Cerebellar cortex (tissue), 1 donor: Measurements from ENCODE around the gene SPDYE5.
"Not testable (repeated sequence)": the region's sequence is repeated elsewhere in the genome, so short reads cannot be mapped to it uniquely, and the experiment has no call there.

Source experiments
- DNase-seq: peaks from one replicate; pipeline ENCODE4 v3.0.0-alpha.2; 2015; ENCODE audit warnings: low spot score

The SPDYE5 gene, protein sequence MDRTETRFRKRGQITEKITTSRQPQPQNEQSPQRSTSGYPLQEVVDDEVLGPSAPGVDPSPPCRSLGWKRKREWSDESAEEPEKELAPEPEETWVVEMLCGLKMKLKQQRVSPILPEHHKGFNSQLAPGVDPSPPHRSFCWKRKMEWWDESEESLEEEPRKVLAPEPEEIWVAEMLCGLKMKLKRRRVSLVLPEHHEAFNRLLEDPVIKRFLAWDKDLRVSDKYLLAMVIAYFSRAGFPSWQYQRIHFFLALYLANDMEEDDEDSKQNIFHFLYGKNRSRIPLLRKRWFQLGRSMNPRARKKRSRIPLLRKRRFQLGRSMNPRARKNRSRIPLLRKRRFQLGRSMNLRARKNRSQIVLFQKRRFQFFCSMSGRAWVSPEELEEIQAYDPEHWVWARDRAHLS

DNA sequence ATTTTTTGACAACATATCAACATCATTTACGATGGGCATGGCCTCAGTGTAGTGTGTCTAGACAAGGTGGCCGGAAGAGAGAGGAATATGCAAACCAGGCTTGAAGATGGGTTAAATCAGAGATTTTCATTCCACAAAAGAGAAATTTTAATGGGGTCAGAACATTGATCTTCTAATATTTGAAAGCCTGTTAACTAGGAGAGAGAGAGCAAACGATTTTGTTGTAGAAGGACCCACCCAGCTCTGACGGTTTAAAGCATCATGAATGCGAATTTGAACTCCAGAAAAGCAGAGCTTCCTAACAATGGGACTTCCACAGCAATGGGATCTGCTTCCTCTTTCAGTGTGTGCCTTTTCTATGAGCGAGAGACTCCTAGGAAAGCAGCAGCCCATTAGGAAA, at the start of gene SPDYE5:
TSS of gene SPDYE5 (plus strand) at position 301 of the 400 bp plus-strand sequence. CDS start 1,728 bp downstream, outside the sequence.
- not testable (repeated sequence) for DNase-seq

DNA sequence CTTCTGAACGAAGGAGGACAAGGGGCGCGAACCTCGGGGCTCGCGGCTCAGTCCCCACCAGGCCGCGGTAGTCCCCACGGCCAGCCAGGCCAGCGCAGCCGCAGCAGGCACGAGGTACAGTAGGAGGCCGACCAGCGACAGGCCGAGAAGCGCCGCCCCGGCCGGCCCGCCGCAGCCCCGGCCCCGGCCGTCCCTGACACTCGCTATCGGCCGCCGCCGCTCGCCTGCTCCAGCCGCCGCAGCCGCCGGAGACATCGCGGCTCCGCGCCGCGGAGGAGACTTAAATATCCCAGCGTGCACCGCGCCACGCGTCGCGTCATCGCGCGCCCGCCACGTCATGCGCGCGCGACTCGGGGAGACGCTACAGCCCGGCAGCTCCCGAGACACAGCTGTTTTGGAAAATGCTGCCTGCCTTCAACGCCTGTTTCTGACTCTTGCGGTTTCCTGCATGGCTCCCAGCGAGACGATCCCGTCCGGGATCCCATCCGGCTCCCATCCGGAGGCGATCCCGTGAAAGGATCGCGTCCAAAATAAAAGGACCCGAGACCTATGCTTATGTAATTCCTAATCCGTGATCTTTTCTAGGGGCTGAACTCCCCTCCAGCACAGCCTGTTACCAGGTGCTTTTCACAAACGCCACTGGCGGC, 49.5 kb upstream of the SPDYE5 start:
- peak; percentile 27 for DNase-seq

DNA sequence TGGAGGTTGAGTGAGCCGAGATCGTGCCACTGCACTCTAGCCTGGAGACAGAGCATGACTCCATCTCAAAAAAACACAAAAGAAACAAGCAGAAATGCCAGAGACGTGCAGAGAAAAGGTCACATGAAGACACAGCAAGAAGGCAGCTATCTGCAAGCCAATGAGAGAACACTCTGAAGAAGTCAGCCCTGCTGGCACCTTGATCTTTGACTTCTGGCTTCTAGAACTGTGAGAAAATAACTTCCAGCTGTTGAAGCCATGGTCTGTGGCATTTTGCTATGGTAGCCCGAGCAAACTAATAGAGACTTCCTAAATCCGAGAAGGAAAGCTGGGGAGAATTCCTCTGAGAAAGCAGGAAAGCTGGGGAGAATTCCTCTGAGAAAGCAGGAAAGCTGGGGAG, 42.2 kb upstream of the SPDYE5 start:
- DNase-seq: not testable (repeated sequence)

DNA sequence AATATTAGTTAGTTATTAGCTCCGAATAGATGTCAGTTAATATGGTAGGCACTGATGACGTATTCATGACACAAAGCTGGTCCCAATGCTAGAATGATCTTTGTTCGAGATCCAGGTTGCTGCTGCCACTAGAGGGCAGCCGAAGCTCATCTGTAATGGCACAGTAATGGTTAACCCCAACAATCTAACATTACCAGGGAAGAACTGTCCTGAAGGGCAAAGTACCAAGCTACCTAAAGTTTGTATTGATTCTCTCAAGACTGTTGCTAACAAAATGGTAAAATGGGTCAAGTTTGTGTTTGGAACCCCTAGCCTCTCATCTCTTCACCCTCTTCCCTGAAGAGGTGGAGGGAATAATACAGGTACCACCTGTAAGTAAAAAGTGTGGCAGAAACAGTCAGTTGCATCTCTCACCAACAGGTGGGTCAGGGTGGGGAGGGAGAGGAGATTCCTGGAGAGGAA, 39.6 kb upstream of the SPDYE5 start:
- DNase-seq: not testable (repeated sequence)

DNA sequence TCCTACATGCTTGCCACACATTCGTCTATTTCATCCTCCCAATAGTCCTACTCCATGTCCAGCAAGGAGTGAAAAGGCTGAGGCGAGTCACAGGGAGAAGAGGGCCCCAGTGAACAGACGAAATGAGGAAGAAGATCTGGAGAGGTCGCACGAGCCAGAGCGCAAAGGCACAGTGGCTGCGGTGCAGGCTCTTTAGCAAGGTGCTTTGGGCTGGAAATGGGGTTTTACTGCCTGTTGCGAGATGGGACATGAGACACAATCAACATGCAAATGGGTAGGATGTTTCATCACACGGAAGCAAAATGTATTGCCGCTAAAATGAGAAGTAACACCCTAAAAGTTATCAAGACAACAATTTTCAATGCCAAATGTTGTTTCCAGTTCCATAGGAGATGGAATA, 35.7 kb upstream of the SPDYE5 start:
- not testable (repeated sequence) for DNase-seq

DNA sequence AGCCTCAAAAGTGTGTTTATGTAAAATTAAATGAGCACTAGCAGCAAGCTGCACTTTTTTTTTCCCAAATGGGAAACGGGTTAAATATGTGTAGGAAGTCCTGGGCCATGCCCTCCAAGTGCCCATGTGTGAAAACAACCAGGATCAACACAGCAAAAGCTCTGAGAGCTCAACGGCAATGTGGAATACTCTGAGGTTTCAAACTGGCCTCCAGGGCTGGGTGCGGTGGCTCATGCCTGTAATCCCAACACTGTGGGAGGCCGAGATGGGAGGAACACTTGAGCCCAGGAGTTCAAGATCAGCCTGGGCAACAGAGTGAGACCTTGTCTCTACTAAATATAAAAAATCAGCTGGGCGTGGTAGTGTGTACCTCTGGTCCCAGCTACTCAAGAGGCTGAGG, 34.1 kb upstream of the SPDYE5 start:
- DNase-seq: not testable (repeated sequence)

DNA sequence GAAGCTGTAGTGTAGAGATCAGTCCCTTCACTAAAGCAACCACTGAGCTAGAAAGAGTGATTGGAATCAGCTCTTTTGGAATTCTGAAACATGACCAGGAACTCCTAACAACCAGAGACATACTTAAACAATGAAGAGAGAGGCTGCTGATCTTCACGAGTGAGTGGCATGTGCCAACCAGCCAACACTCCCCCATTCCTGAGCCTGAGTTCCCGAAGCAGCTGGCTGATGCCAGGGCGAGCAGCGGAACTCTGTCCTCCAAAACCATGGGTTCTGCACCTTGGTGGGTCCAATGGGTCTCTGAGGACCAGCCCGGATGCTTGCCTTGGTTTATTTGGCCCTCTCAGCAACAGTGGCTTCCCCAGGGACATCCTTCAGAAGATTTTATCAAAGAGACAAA, 31.6 kb upstream of the SPDYE5 start:
- not testable (repeated sequence) for DNase-seq

DNA sequence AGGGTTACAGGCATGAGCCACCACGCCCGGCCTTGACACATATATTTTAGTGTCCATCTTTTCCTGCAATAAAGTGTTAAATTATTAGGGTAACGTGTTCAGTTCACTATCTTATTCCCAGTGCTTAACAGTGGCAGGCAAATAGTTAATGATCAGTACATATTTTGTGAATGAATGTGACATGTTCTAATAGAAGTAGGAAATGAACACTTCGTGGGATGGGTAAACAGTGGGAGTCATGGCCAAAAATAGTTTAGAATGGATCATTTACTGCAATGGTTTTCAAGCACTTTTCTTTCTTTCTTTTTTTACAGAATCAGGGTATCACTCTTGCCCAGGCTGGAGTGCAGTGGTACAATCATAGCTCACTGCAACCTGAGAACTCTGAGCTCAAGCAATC, 22.0 kb upstream of the SPDYE5 start:
- DNase-seq: not testable (repeated sequence)

DNA sequence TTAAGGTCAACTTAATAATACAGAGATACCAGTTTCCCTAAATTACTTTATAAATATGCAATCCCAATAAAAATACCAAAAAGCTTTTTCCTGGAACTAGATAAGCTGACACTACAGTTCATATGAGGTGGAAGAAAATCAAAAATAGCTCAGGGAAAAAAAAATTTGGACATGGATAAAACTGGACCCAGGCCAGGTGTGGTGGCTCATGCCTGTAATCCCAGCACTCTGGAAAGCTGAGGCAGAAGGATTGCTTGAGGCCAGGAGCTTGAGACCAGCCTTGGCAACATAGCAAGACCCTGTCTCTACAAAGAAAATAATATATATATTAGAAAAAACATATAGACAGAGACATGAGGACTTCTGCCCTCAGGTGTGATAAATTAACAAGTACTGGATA, 14.7 kb upstream of the SPDYE5 start:
- peak; percentile 29 for DNase-seq

DNA sequence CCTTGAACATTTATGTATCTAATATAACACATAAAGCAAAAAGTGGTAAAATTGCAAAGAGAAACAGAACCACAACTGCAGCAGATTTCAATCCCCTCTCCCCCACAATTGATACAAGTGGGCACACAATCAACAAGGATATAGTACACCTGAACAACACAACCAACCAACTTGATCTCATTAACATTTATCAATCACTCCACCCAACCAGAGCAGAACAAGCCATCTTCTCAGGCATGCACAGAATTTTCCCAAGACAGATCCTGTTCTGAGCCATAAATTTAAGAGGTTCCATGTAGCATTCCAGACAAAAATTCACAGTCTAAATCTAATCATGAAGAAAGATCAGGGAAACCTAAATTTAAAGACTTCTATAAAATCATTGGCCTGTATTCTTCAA, 11.8 kb upstream of the SPDYE5 start:
- not testable (repeated sequence) for DNase-seq

DNA sequence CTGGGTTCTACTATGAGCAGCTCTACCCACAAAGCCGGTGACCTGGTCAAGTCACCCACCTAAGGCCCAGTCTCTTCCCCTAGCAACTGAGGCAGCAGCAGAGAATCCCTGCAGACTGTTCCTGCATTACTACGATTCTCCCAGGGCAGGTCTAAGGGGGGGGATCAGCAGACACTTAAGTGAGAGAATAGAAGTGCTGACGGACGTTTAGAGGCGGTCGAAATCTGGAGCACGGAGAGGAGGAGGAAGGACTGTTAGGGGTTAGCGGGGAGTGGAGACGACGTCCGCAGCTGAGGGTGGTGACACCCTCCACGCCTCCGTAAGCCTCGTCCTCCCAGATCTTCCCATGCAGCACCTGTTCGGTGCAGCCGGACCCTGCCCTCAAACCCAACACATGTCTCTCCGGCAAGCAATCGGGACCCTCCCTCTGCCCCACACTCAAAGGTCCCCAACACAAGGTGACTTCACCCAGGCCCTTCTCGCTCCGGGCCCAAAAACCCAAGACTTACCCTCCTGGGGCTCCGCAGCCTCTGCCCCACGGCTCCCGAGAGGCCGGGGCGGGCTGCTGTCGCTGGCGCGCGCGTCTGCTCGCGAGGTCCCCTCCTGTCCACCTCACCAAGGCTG, 6.7 kb upstream of the SPDYE5 start:
- not testable (repeated sequence) for DNase-seq

DNA sequence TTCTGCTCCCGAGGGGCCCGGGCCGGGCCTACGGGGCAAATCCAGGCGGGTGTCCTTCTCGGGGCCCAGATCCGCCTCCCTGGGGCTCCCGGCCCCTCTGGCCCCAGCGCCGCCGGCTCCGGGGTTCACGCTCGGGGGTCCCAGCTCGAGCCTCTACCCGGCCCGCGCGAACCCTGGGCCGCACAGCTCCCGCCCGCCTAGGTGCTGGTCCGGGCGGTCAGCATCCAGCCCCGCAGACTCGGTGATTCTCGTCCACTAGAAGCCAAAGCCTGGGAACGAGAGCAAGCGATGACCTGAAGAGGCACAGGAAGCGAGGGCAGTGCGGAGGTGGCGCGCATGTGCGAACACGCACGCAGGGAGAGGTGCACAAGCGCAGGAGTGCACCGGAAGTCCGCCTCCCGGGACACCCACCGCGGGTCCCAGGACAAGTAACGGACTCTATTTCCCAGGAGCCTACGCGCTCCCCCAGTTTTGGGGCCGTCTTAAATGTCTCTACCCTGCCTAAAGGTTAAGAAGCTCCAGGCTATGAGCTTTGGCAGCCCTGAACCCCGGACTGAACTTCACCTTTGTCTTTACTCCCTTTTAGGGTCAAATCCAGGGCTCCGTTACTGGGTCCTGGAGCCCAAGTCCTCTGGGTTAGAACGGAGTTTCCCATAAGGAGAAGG, 6.0 kb upstream of the SPDYE5 start, which contains the start of gene POM121C:
TSS of gene POM121C (minus strand) at position 321 of the 665 bp plus-strand sequence. CDS start 44,803 bp downstream, outside the sequence.
- peak; percentile 95 for DNase-seq

DNA sequence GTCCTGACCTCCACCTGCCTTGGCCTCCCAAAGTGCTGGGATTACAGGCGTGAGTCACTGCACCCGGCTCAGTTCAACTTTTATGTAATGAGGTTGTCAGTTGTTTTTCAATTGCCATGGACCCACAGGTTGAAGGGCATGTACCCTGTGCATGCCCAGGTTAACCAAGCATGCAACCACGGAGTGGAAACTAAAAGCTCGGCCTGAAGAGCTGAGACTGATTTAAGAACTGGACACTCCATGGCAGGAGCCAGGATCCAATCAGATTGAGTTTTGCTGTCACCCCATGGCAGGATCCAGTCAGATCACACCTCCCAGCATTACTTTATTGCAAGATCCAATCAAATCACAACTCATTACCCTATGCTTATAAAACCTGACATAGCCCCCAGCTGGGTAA, 16.9 kb downstream of the SPDYE5 start:
- not testable (repeated sequence) for DNase-seq

DNA sequence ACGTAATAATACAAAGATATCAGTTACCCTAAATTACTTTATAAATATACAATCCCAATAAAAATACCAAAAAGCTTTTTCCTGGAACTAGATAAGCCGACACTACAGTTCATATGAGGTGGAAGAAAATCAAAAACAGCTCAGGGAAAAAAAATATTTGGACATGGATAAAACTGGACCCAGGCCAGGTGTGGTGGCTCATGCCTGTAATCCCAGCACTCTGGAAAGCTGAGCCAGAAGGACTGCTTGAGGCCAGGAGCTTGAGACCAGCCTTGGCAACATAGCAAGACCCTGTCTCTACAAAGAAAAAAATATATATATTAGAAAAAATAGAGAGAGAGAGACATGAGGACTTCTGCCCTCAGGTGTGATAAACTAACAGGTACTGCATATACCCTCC, 26.7 kb downstream of the SPDYE5 start:
- DNase-seq: peak; percentile 50

DNA sequence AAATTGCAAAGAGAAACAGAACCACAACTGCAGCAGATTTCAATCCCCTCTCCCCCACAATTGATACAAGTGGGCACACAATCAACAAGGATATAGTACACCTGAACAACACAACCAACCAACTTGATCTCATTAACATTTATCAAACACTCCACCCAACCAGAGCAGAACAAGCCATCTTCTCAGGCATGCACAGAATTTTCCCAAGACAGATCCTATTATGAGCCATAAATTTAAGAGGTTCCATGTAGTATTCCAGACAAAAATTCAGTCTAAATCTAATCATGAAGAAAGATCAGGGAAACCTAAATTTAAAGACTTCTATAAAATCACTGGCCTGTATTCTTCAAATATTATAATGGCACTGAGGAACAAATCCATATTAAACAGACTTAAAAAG, 29.6 kb downstream of the SPDYE5 start:
- not testable (repeated sequence) for DNase-seq

DNA sequence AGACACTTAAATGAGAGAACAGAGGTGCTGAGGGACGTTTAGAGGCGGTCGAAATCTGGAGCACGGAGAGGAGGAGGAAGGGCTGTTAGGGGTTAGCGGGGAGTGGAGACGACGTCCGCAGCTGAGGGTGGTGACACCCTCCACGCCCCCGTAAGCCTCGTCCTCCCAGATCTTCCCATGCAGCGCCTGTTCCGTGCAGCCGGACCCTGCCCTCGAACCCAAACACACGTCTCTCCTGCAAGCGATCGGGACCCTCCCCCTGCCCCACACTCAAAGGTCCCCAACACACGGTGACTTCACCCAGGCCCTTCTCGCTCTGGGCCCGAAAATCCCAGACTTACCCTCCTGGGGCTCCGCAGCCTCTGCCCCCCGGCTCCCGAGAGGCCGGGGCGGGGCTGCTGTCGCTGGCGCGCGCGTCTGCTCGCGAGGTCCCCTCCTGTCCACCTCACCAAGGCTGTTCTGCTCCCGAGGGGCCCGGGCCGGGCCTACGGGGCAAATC, 35.2 kb downstream of the SPDYE5 start:
- DNase-seq: not testable (repeated sequence)

DNA sequence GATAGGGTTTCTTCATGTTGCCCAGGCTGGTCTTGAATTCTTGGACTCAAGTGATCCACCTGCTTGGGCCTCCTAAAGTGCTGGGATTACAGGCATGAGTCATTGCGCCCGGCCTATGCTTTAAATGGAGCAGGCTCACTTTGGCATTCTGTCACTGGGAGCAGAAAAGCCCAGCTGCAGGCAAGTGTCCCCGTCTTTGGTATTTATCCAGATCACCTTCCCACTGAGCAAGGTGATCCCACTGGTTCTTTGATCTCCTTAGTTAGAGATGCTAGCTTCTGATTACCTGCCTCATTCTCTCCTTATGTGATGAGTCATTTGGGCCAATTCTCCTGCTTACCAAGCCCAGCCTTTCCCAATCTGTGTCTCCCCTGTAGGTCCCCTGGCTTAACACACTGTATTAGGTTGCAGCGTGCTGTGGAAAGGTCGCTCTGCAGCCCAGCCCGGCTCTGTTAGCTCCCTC, 39.3 kb downstream of the SPDYE5 start:
- peak; percentile 14 for DNase-seq

DNA sequence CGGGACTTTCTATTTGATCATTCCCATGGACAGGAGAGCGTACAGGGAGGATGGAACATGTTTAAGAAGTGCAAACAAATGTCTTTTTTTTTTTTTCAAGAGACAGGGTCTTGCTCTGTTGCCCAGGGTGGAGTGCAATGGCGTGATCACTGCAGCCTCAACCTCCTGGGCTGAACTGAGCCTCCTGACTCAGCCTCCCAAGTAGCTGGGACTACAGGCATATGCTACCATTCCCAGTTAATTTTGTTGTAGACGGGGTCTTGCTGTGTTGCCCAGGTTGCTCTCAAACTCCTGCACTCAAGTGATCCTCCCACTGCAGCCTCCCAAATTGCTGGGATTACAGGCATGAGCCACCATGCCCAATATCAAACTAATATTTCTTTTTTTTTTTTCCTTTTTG, 40.5 kb downstream of the SPDYE5 start:
- no peak for DNase-seq

DNA sequence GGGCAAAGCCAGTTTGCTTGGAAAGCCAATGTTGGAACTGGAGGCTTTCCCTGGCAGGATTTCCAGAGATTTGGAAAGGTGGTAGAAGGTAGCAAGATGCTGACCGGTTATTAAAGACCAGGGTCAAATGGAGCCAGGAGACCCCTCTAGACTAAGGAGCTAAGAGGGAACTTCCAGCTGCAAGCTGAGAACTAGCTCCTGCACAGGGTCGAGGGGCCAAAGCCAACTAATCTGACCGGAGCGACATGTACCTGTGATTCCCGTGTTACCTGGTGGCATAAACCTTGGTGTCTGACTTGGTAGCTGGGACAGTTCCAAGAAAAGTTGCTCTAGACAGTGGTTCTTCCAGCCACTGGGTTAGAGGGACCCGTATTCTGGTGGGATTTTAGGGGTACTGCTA, 41.8 kb downstream of the SPDYE5 start:
- DNase-seq: no peak

DNA sequence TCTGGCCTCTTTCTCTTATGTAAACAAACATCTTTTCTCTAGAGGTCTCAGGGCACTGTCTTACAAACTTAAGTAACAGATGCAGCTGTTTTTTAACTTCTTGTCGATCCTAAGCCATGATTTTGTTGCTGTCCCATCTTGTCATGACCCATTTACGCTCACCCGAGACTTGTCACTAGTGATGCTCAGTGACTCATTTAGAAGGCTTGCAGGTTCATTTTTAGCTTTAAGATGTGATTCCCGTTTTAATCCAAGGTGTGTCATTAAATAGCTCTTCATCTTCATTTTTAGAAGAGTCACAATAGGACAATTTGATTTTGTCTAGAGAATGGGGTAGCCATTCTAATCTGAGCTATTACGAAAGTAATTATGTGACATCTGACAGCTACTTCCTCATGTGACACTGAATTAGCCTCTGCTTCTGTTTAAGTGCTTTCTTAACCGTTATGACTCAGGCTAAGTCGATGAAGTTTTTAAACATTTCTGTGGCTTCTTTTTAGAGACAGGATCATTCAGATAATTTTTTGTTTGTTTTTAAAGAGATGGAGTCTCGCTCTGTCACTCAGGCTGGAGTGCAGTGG, 42.7 kb downstream of the SPDYE5 start:
- no peak for DNase-seq

DNA sequence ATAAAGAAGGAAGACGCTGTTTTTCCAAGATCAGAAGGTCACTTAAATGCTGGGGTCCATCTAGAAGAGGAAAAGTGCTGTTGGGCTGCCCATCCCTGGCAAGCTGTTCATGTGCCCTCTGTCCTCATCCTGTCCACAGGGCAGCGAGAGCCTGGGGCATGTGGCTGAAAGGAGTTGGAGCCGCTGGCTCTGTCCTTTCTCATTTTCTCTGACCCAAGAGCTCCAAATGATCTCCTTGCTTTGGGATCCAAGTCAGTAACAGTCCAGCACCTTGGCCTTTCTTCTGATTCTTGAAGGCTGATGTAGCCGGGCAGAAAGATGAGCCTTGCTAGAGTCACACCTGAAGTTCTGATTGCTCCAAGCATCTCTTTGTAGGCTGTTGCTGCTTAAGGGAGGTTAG, 44.4 kb downstream of the SPDYE5 start:
- no peak for DNase-seq
